ENCODE data around the gene PDSS2. TPM values are rescaled to one million over a fixed set of nuclear protein-coding genes. Genes with fewer than 3 reads are reported as not detected.

Gene PDSS2
- total RNA-seq, 1 experiment from 2014 or later = 12.1 TPM

GRCh38 chr6:107330168-107330567 is 129.2 kb downstream of the PDSS2 start:
- Histone ChIP-seq H3T11ph (ENCODE audit: low read length) (no peak overlapping the region), H3K27me3 (ENCODE audit: insufficient read depth, low read length) (no peaks in the 10 kb centered on the region), H2BK20ac (ENCODE audit: low read depth, low read length, poor library complexity, severe bottlenecking) (no peak overlapping the region), H2BK5ac (ENCODE audit: insufficient read length, low read length) (no peak overlapping the region), H3K4ac (ENCODE audit: low read depth, low read length) (no peak overlapping the region), H3K23ac (ENCODE audit: insufficient read length, low read depth, low read length) (no peak overlapping the region), H3K18ac (ENCODE audit: insufficient read length, low read depth, low read length) (no peak overlapping the region), H2BK15ac (ENCODE audit: low read depth, low read length) (no peak overlapping the region), H2AK5ac (ENCODE audit: insufficient read length, low read length) (no peak overlapping the region), H4K91ac (ENCODE audit: insufficient read length, low read depth, low read length) (no peak overlapping the region), H2BK120ac (ENCODE audit: low read depth, low read length, poor library complexity, severe bottlenecking) (no peak overlapping the region), H3K4me1 (ENCODE audit: insufficient read depth, low read length) (0 out of 2 replicates have a peak, but pooled peaks cover 2% of the 10 kb centered on the region), H3K79me1 (ENCODE audit: insufficient read depth, low read depth, low read length, poor library complexity, severe bottlenecking) (no peaks in the 10 kb centered on the region), H3K14ac (ENCODE audit: insufficient read depth, low read length) (no peak overlapping the region), H4K8ac (replicated peaks; ENCODE audit: insufficient read length, low read depth, low read length) (no peak overlapping the region), H3K4me2 (ENCODE audit: insufficient read depth, insufficient read length, low read length) (no peak overlapping the region), H4K5ac (ENCODE audit: insufficient read length, low read depth, low read length) (no peak overlapping the region), H4K20me1 (ENCODE audit: control insufficient read depth, insufficient read depth, insufficient read length) (no peaks in the 10 kb centered on the region), H3K9ac (ENCODE audit: extremely low read depth, insufficient read length, low read length) (no peak overlapping the region), H2BK12ac (ENCODE audit: insufficient read length, low read depth, low read length) (no peak overlapping the region), H3K27ac (ENCODE audit: insufficient read length, low read depth, low read length) (no peak overlapping the region), H3K23me2 (ENCODE audit: insufficient read length, low read depth, low read length, poor library complexity, severe bottlenecking) (no peaks in the 10 kb centered on the region), H3K79me2 (ENCODE audit: insufficient read depth, low read length) (no peaks in the 10 kb centered on the region), H3K56ac (ENCODE audit: insufficient read length, low read depth, low read length) (no peak overlapping the region), H2AFZ (ENCODE audit: low read length) (no peak overlapping the region), H3K9me3 (ENCODE audit: control insufficient read depth, low read depth, low read length) (no peaks in the 10 kb centered on the region)
- TF ChIP-seq CTCF (conservative IDR thresholded peaks at IDR 0.05) = no peak
- no peak for DNase-seq
- Mint-ChIP-seq H3K36me3 (ENCODE audit: insufficient read depth in 1 of 3, low read depth in 3 of 3) (peaks cover 0 to 3% (median 0%) of the 10 kb centered on the region in 3 experiments; a peak in 3 of 7 replicates), H3K4me1 (no peaks in the 10 kb centered on the region), H3K27ac (no peak overlapping the region), H3K4me3 (no peak overlapping the region), H3K27me3 (ENCODE audit: low read depth) (no peaks in the 10 kb centered on the region), H3K9me3 (no peaks in the 10 kb centered on the region; a peak in 1 of 5 replicates)
- no CpG with 5 or more reads among the region's 4 CpGs for WGBS (ENCODE audit: extremely low coverage, insufficient read length, low lambda C conversion rate)
